Measurements from ENCODE around the gene KDM4C. TPM values are rescaled to one million over a fixed set of nuclear protein-coding genes. Genes with fewer than 3 reads are reported as not detected.
A peak's percentile ranks its signal among the peaks of the same experiment; 100 is the strongest.

Gene KDM4C
- total RNA-seq, 2 donors from 2014 or later = 13.2 to 18.1 TPM

DNA sequence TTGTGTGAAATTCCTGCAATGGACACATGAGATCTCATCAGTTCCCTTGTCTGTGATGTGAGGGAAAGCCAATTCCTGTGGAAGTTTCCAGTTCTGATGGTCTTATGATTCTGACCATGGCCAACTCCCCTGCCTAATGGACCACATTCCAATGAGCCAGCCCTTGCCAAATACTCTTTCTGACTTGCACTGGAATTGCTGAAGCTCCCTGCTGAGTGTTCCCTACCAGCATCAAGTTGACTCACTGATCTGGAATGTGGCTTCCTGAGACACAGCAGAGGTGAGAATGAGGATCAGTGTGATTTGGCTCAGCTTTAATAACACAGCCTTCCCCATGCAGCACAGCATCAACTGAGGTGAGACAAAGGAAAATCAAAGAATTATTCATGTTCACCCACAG, 427.8 kb downstream of the KDM4C start:
- no peak for DNase-seq
- peak; percentile 65 to 97 for ATAC-seq
- intact Hi-C loops (cut with DNase I) = no loop called here

- ATAC-seq (no peak), DNase-seq (no peak)
- intact Hi-C loops (cut with DNase I) = no loop called here
Observed at GRCh38 chr9:7186175-7186574, 428.4 kb downstream of the KDM4C start.

DNA sequence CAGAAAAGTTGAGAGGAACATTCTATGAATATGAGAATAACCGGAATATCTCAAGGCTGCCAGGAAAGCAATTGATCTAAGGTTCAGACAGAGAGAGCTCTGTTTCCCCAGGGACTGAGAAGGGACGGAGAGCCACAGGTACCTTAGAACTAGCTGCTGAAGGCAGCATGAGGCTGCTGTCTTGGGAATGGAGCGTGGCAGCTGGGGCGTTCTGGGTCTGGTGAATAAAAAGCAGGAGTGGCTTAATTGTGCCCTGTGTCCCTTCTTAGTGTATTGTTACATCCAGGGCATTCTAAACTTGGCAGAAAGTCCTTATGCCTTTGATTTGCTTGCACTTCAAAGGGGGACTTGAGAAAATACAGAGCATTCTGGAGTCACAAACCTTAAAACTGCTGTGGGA, 434.5 kb downstream of the KDM4C start:
- ATAC-seq (no peak), DNase-seq (no peak)
- intact Hi-C loops (cut with DNase I) = no loop called here

GRCh38 chr9:7195526-7195925, 437.8 kb downstream of the KDM4C start:
- intact Hi-C loops (cut with DNase I) = no loop called here
- no peak for DNase-seq

DNA sequence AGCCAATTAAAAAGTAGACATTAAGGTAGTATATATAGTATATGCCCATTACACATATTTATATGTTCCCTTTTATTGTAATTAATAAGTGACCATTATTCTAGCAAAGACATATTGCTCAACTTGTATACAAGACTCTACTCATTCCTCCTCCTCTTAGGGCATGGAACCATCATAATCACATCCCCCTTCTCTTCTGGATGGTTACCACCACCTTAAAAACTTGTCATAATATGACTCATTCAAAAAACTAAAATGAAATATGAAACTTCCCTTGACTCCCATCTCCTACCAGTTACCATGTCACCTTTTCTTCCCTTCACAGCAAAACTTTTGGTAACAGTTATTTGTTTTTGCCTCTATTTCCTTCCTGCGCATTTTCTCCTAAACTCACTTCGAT, 438.7 kb downstream of the KDM4C start:
- ATAC-seq = no peak
- intact Hi-C loops (cut with DNase I) = no loop called here
- DNase-seq = no peak

More at GRCh38 chr9:7195526-7195925, 437.8 kb downstream of the KDM4C start:
- no peak for ATAC-seq

- intact Hi-C loops (cut with DNase I) = no loop called here
- no peak for ATAC-seq
- DNase-seq = no peak
Observed at GRCh38 chr9:7201196-7201595, 443.4 kb downstream of the KDM4C start.

DNA sequence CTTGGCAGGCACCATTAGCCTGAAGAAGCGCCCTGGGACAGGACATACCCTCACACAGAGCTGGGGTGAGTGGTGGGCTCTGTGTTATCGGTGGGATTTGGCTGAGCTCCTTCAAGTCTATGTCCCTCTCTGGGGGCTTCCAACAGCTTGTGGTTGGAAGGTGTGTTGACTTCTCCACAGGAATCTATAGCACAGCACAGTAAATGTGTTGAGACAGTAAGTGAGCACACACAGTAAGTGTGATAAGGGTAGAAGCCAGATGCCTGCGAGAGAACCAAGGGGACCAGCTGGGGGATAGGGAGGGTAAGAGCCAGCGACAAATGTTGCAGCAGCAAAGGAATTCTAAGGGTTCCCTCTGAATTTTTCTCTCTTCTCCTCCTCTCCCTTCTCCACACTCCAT, 448.0 kb downstream of the KDM4C start:
- ATAC-seq = no peak
- no peak for DNase-seq
- intact Hi-C loops (cut with DNase I) = no loop called here

DNA sequence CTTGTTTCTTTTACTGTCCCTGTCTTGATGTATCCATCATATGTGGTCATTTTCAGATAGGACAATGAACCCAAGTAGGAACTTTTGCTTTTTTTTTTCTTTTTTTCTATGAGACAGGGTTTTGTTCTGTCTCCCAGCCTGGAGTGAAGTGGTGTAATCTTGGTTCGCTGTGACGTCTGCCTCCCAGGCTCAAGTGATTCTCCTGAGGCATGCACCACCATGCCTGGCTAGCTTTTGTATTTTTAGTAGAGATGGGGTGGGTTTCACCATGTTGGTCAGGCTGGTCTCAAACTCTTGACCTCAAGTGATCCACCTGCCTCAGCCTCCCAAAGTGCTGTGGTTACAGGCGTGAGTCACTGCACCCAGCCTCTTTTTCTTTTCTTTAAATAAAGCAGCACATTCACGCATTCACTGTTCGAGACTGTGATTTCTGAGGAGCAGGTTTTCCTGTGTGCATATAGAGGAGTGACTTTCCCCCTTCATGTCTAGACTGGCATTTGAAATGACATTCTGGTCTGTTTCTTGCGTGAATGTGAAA, 448.5 kb downstream of the KDM4C start:
- no peak for ATAC-seq

GRCh38 chr9:7209016-7209715, 451.4 kb downstream of the KDM4C start:
- no peak for DNase-seq
- no peak for ATAC-seq
- intact Hi-C loops (cut with DNase I) = no loop called here

More for the DNA sequence above, 448.5 kb downstream of the KDM4C start:
- intact Hi-C loops (cut with DNase I) = no loop called here
- no peak for DNase-seq

GRCh38 chr9:7209990-7210389, 452.2 kb downstream of the KDM4C start:
- no peak for ATAC-seq
- no peak for DNase-seq
- intact Hi-C loops (cut with DNase I) = no loop called here

DNA sequence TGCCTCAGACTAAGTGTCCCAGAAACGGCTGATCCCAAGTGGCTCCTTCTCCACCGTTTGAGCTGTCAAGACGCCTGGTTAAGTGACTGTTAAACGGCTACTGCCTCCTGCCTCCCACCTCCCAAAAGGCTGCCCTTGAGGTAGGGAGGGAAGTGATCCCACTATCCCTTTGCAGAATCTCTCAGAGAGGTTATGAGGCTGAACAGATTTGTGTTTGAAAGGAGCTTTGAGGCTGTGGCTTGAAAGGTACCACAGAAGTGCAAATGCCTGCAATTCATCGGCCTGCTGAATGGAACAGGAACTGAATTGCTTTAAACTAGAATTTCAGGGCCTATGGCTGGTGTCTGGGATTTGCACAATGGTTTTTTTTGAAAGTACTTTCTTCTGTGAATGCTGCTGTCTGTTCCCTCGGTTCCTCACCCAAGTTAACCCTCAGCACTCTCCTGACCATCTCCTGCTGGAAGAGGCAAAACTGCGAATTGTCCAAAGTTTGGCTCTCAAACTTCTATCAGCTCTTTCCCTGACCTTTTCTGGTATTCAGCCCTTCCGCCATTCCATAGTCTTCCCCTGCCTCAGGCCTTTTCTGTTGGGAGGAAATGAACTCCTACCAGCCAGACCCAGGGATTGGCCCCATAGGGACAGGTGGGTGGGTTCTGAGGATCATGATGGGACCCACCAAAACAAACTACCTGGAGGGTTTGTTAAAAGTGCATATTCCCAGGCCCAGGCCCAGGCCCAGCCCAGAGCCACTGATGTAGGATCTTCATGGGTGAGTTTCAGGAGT, 453.3 kb downstream of the KDM4C start:
- DNase-seq (no peak), ATAC-seq (no peak)
- intact Hi-C loops (cut with DNase I) = no loop called here

DNA sequence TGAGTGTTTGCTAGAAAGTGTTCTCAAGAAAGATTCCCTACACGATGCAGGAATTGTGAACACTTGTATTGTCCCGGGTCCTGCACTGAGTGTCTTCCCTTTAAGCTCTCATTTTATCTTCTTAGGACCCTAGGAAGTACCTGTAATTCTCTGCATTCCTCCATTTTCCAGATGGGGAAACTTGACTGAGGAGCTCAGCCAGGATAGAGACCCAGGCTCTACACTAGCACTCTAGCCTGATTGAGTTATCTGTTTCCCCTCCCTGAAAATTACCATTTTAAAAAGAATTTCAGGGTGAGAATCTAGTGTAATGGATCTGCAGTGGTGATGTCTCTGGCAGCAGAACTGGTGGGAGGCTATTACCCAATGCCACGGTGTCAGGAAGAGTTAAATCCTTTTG, 453.9 kb downstream of the KDM4C start:
- DNase-seq = no peak
- intact Hi-C loops (cut with DNase I) = no loop called here
- no peak for ATAC-seq

DNA sequence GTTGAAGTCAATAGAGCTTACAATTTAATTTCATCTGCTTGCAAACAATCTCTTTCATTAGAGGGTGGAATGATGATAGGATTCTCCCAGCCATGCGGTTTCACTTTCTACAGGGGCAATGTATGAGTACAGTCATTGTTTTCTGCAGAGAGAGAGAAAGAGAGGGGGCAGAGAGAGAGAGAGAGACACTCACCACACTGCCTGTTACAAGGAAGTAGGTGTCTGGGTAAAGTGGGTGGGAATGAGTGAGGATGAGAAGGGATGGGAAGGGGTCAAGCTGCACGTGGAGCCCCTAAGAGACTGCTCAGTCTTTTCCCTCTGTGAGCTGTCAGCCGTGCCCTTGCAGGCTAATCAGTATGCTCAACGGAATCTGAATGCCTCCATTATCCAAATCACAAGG, 454.3 kb downstream of the KDM4C start:
- no peak for ATAC-seq
- intact Hi-C loops (cut with DNase I) = no loop called here

GRCh38 chr9:7216004-7216841, 458.4 kb downstream of the KDM4C start:
- ATAC-seq = no peak
- intact Hi-C loops (cut with DNase I) = no loop called here
- DNase-seq = no peak

More for the DNA sequence above, 454.3 kb downstream of the KDM4C start:
- DNase-seq = no peak

GRCh38 chr9:7223981-7224380, 466.2 kb downstream of the KDM4C start:
- ATAC-seq (peak in 1 of 2 donors; percentile 79), DNase-seq (no peak)
- intact Hi-C loops (cut with DNase I) = no loop called here

Other genes starting within 250 kb of the KDM4C start
- gene GLDC, start 112.2 kb upstream of the KDM4C start, total RNA-seq = under 1 TPM; 0.21 to 0.24 TPM